ENCODE measurements around the gene CDKAL1.
"Not testable (repeated sequence)": the region's sequence is repeated elsewhere in the genome, so short reads cannot be mapped to it uniquely, and the experiment has no call there.

CDKAL1 gene

DNA sequence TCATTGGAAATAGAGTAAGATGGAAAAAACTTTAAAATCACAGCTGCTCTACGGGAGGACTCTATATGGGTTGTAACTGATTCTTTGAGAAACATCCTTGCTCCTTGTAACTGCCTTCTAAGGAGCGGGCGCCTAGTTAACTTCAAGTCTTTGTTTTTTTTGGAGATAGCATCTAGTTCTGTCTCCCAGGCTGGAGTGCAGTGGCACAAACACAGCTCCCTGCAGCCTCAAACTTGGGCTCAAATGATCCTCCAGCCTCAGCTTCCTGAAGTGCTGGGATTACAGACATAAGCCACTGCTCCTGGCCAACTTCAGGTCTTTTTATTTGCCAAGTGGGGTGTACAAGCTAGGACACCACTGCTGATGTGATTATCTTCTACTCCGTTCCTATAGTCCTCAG lies 552.9 kb downstream of the CDKAL1 start:
- no peak for TF ChIP-seq EZH2 (IDR thresholded peaks at IDR 0.05; ENCODE audit: borderline replicate concordance, low read depth, low read length, severe bottlenecking)
- TF ChIP-seq, protein P1, sequence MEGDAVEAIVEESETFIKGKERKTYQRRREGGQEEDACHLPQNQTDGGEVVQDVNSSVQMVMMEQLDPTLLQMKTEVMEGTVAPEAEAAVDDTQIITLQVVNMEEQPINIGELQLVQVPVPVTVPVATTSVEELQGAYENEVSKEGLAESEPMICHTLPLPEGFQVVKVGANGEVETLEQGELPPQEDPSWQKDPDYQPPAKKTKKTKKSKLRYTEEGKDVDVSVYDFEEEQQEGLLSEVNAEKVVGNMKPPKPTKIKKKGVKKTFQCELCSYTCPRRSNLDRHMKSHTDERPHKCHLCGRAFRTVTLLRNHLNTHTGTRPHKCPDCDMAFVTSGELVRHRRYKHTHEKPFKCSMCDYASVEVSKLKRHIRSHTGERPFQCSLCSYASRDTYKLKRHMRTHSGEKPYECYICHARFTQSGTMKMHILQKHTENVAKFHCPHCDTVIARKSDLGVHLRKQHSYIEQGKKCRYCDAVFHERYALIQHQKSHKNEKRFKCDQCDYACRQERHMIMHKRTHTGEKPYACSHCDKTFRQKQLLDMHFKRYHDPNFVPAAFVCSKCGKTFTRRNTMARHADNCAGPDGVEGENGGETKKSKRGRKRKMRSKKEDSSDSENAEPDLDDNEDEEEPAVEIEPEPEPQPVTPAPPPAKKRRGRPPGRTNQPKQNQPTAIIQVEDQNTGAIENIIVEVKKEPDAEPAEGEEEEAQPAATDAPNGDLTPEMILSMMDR (IDR thresholded peaks at IDR 0.05; ENCODE audit: borderline replicate concordance, extremely low read depth, low read length, poor library complexity, severe bottlenecking): no peak
- H3K9me3 ChIP-seq (ENCODE audit: insufficient read depth, low read length, severe bottlenecking): no peaks in the 10 kb centered on the region
- H3K4me2 ChIP-seq (ENCODE audit: insufficient read depth, low read length): no peak overlapping the region
- ATAC-seq (ENCODE audit: insufficient read depth, low read depth) (no peak), DNase-seq (no peak)
- no peaks in the 10 kb centered on the region for H3K27me3 ChIP-seq (ENCODE audit: insufficient read depth, low read length, poor library complexity)
- H3K4me1 ChIP-seq (ENCODE audit: insufficient read depth, low read length): no peaks in the 10 kb centered on the region
- H3K36me3 ChIP-seq (ENCODE audit: insufficient read depth, low read length): peaks cover 14% of the 10 kb centered on the region; the same call in 1 of the 2 replicates
- H4K20me1 ChIP-seq (ENCODE audit: insufficient read depth, low read length): no peaks in the 10 kb centered on the region
- no peaks in the 10 kb centered on the region for H3K79me2 ChIP-seq (ENCODE audit: insufficient read depth, low read length)
- H3K4me3 ChIP-seq (ENCODE audit: low read depth in 1 of 2, low read length in 2 of 2): no peak overlapping the region
- no peak overlapping the region for H2AFZ ChIP-seq (ENCODE audit: low read depth, low read length)
- H3K27ac ChIP-seq (ENCODE audit: low read length): no peak overlapping the region
- no peak overlapping the region for H3K9ac ChIP-seq (ENCODE audit: low read depth, low read length)

DNA sequence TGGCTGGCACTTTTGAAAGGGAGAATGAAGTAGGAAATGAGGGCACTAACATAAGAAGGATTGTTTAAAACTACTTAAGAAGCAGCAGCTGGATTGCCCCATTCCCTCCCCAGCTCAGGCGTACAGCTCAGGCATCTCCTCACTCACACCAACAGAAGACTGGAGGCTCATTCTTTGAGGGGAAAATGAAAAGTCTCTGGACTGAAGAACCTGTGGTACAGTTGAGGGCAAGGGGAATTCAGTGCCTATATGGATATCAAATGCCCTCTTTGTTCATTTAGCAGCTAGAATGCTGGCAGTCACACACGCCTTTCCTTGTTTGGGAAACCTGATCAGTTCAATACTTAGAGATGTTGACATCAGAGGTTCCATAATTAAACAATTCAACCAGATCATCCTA lies 557.2 kb downstream of the CDKAL1 start:
- Histone ChIP-seq H4K20me1 (ENCODE audit: insufficient read depth, low read length) (no peaks in the 10 kb centered on the region), H3K79me2 (ENCODE audit: insufficient read depth, low read length) (no peaks in the 10 kb centered on the region), H3K9me3 (ENCODE audit: insufficient read depth, low read length, severe bottlenecking) (no peaks in the 10 kb centered on the region), H3K4me1 (ENCODE audit: insufficient read depth, low read length) (no peaks in the 10 kb centered on the region), H3K4me2 (ENCODE audit: insufficient read depth, low read length) (no peak overlapping the region), H3K36me3 (ENCODE audit: insufficient read depth, low read length) (no peaks in the 10 kb centered on the region; the same call in 1 of the 2 replicates), H2AFZ (ENCODE audit: low read depth, low read length) (no peak overlapping the region), H3K9ac (ENCODE audit: low read depth, low read length) (no peak overlapping the region), H3K4me3 (ENCODE audit: low read depth in 1 of 2, low read length in 2 of 2) (no peak overlapping the region), H3K27me3 (ENCODE audit: insufficient read depth, low read length, poor library complexity) (no peaks in the 10 kb centered on the region), H3K27ac (ENCODE audit: low read length) (no peak overlapping the region)
- DNase-seq (no peak), ATAC-seq (ENCODE audit: insufficient read depth, low read depth) (no peak)
- TF ChIP-seq, protein P1 (IDR thresholded peaks at IDR 0.05; ENCODE audit: borderline replicate concordance, extremely low read depth, low read length, poor library complexity, severe bottlenecking): no peak
- TF ChIP-seq EZH2 (IDR thresholded peaks at IDR 0.05; ENCODE audit: borderline replicate concordance, low read depth, low read length, severe bottlenecking): no peak

DNA sequence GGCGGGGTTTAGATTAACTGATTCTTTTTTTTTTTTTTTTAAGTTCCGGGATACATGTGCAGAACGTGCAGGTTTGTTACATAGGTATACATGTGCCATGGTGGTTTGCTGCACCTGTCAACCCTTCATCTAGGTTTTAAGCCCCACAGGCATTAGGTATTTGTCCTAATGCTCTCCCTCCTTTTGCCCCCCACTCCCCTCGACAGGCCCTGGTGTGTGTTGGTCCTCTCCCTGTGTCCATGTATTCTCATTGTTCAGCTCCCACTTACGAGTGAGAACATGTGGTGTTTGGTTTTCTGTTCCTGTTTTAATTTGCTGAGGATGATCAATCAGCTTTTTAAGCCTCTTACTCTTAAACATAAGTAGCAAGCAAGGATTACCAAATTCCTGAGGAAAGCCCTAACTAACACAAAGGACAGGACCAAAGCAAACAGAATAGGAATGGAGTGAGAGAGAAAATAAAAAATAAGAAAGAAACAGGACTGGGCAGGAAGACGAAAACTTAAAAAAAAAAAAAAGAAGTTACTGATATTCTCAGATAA lies 558.0 kb downstream of the CDKAL1 start:
- not testable (repeated sequence) for ATAC-seq (ENCODE audit: insufficient read depth, low read depth); H3K4me3 ChIP-seq (ENCODE audit: low read depth in 1 of 2, low read length in 2 of 2); H3K4me1 ChIP-seq (ENCODE audit: insufficient read depth, low read length); H3K4me2 ChIP-seq (ENCODE audit: insufficient read depth, low read length); H3K79me2 ChIP-seq (ENCODE audit: insufficient read depth, low read length); H3K9ac ChIP-seq (ENCODE audit: low read depth, low read length); H4K20me1 ChIP-seq (ENCODE audit: insufficient read depth, low read length); H3K27ac ChIP-seq (ENCODE audit: low read length); H3K27me3 ChIP-seq (ENCODE audit: insufficient read depth, low read length, poor library complexity); H2AFZ ChIP-seq (ENCODE audit: low read depth, low read length); H3K9me3 ChIP-seq (ENCODE audit: insufficient read depth, low read length, severe bottlenecking); DNase-seq; H3K36me3 ChIP-seq (ENCODE audit: insufficient read depth, low read length)

DNA sequence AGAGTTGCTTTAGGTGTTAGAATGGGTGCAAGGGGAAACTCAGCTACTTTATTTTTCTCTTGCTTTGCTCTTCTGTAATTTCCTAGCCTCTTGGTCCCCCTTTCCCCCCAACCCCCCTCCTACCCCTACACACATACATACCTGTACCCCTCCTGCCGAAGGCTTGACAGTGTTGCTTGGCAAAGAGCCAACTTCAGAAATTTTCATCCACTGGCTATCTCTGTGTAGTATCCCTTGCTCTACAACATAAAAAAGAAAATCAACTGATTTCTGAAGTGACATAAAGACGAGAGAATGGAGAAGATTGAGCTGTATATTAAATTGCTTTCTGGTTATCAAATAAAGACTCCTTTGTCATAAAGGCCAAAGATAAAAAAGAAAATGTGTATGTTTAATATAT lies 561.2 kb downstream of the CDKAL1 start:
- H3K4me3 ChIP-seq (ENCODE audit: low read depth in 1 of 2, low read length in 2 of 2): no peak overlapping the region
- H4K20me1 ChIP-seq (ENCODE audit: insufficient read depth, low read length): no peaks in the 10 kb centered on the region
- H3K36me3 ChIP-seq (ENCODE audit: insufficient read depth, low read length): no peaks in the 10 kb centered on the region
- H3K4me1 ChIP-seq (ENCODE audit: insufficient read depth, low read length): peaks cover 8% of the 10 kb centered on the region; the same call in 1 of the 2 replicates
- no peak overlapping the region for H3K27ac ChIP-seq (ENCODE audit: low read length)
- DNase-seq (no peak), ATAC-seq (ENCODE audit: insufficient read depth, low read depth) (no peak)
- H3K79me2 ChIP-seq (ENCODE audit: insufficient read depth, low read length): no peaks in the 10 kb centered on the region
- H3K9me3 ChIP-seq (ENCODE audit: insufficient read depth, low read length, severe bottlenecking): no peaks in the 10 kb centered on the region
- H3K4me2 ChIP-seq (ENCODE audit: insufficient read depth, low read length): no peak overlapping the region
- no peak overlapping the region for H2AFZ ChIP-seq (ENCODE audit: low read depth, low read length)
- TF ChIP-seq EZH2 (IDR thresholded peaks at IDR 0.05; ENCODE audit: borderline replicate concordance, low read depth, low read length, severe bottlenecking): no peak
- TF ChIP-seq, protein P1 (IDR thresholded peaks at IDR 0.05; ENCODE audit: borderline replicate concordance, extremely low read depth, low read length, poor library complexity, severe bottlenecking): no peak
- no peak overlapping the region for H3K9ac ChIP-seq (ENCODE audit: low read depth, low read length)
- H3K27me3 ChIP-seq (ENCODE audit: insufficient read depth, low read length, poor library complexity): no peaks in the 10 kb centered on the region

Data from DND-41 (cell line).